ENCODE data around the gene KCNMA1. TPM values are rescaled to one million over a fixed set of nuclear protein-coding genes. Genes with fewer than 3 reads are reported as not detected.

Gene KCNMA1
- total and polyA plus RNA-seq, 10 of the 15 experiments (the other 5 are each of a cell fraction or from before 2014, with no cell fraction given) = 8.5 to 77.0 (median 21.3) TPM

DNA sequence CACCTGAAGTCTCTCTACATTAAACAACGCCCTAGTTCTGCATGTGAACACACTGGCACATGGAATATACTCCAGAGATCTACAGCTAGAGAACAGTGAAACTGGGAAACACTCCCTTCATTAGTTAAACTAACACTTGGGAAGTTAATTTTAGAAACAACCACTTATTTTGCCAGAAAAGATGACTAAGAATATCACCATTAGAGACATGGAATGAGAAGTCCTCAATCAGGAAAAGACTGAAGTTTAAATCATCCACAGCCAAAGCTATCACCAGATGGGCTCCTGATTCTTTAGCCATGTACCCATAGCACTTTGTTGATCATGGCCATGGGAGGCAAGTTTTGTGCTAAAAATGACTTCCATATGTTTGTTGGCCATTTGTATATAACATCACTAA, 719.5 kb downstream of the KCNMA1 start (continued):
- TF ChIP-seq IRF3 (IDR thresholded peaks at IDR 0.05) (no peak), RBBP5 (conservative IDR thresholded peaks at IDR 0.05) (no peak), PAX8 (IDR thresholded peaks at IDR 0.05) (no peak), STAT3 (IDR thresholded peaks at IDR 0.05; ENCODE audit: low read depth, low read length) (no peak), CBFB (IDR thresholded peaks at IDR 0.05; ENCODE audit: low read depth) (no peak), NRF1 (conservative IDR thresholded peaks at IDR 0.05; ENCODE audit: low read depth, low read length) (no peak), BACH1 (IDR thresholded peaks at IDR 0.05; ENCODE audit: borderline replicate concordance) (no peak), CBX5 (IDR thresholded peaks at IDR 0.05; ENCODE audit: low read depth) (no peak), NFXL1 (IDR thresholded peaks at IDR 0.05; ENCODE audit: borderline replicate concordance) (no peak)

DNA sequence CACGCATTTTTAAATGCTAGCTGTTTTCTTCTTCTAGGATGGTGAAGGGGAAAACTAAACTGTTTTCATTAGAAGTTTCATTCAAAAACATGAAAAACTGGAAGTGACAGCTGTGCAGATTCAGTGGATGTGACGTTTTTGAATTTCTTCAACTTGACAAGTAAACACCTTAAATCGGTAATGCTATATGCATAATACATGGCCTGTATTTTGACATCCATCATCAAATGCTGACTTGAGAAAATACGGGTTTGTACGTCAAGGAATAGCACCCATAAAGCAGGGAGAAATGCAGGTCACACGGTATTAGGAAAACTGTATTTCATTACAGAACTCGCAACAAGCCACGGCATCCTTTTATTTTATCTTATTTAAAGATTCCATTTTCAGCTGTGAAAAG, 720.5 kb downstream of the KCNMA1 start:
- TF ChIP-seq RBBP5 (conservative IDR thresholded peaks at IDR 0.05) = no peak
- no peak for TF ChIP-seq MTA2 (IDR thresholded peaks at IDR 0.05; ENCODE audit: low read depth)
- no peak for TF ChIP-seq GATAD2B (conservative IDR thresholded peaks at IDR 0.05; ENCODE audit: low read depth)
- no peak for TF ChIP-seq WRNIP1 (IDR thresholded peaks at IDR 0.05; ENCODE audit: borderline replicate concordance, low read depth, low read length)
- no peak for TF ChIP-seq CHD1 (IDR thresholded peaks at IDR 0.05; ENCODE audit: low read depth, low read length)
- no peak for TF ChIP-seq ZNF274 (IDR thresholded peaks at IDR 0.05; ENCODE audit: insufficient read depth, insufficient read length)

More for the DNA sequence above, 720.5 kb downstream of the KCNMA1 start:
- ChIA-PET SMC1A (ENCODE audit: uncharacterized antibody, unreplicated experiment) (no interaction called here), POLR2A (interaction anchor here (0.6 kb wide), 1 partner anchor 126 kb away, joined by 4 read pairs; no protein-coding TSS in a partner anchor), CTCF (no interaction called here), RAD21 (ENCODE audit: unreplicated experiment) (no interaction called here)
- in situ Hi-C loops (cut with MboI) = no loop called here
- Histone ChIP-seq H3K36me3 (ENCODE audit: control insufficient read depth in 2 of 2, insufficient read depth in 2 of 2, low read length in 1 of 2) (no peaks in the 10 kb centered on the region), H3K27me3 (replicated peaks in 1 of 2; ENCODE audit: control insufficient read depth in 2 of 2, insufficient read depth in 2 of 2, low read length in 1 of 2) (no peaks in the 10 kb centered on the region), H3K27ac (ENCODE audit: control insufficient read depth, insufficient read depth) (no peak overlapping the region), H3K4me3 (no peak overlapping the region), H4K20me1 (ENCODE audit: control insufficient read depth, insufficient read depth) (no peaks in the 10 kb centered on the region), H3K4me1 (ENCODE audit: control insufficient read depth, insufficient read depth, low read length) (no peaks in the 10 kb centered on the region), H3K79me2 (ENCODE audit: control insufficient read depth, insufficient read depth, low read length) (no peaks in the 10 kb centered on the region), H3K9me3 (replicated peaks; ENCODE audit: control insufficient read depth, insufficient read depth, low read length) (no peaks in the 10 kb centered on the region), H3K9ac (ENCODE audit: control insufficient read depth, insufficient read depth, low read length) (no peak overlapping the region), H3K4me2 (ENCODE audit: control insufficient read depth, insufficient read depth) (no peak overlapping the region), H2AFZ (ENCODE audit: control insufficient read depth, low read depth, low read length) (no peak overlapping the region)
- FAIRE-seq (no peak), ATAC-seq (no peak), DNase-seq (ENCODE audit: low read depth, low spot score) (no peak)
- BruUV-seq (replicated peaks) = no TSS peak
- intact Hi-C loops (cut with micrococcal nuclease; ENCODE audit: unreplicated experiment) = no loop called here
- 69% methylated on average over 8 of the region's 8 CpGs for whole genome bisulfite sequencing (ENCODE audit: insufficient coverage, insufficient replicate concordance, low lambda C conversion rate, missing lambda C conversion rate)
